ENCODE measurements around the gene FGF18.

DNA sequence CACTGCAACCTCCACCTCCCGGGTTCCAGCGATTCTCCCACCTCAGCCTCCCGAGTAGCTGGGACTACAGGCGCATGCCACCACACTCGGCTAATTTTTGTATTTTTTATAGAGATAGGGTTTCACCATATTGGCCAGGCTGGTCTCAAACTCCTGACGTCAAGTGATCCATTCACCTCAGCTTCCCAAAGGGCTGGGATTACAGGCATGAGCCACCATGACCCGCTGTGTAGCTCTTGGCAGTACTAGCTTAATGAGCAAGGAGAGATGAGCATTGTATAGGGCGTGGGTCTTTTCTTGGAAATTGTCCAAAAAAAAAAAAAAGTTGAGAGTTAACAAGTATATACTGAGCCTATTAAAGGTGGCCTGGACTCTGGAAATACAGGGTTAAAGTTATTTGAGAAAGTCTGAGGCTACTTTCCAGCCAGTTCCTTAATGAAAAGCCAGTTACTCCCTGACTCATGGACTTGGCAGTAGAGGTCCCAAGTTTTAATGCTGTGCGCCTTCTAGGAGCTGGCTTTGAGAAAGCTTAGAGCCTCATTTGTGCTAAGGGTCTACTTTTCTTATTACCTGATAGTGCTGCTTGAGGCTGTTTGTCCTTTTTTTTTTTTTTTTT, 4.2 kb upstream of the FGF18 start:
- TF ChIP-seq CTCF (conservative IDR thresholded peaks at IDR 0.05; ENCODE audit: low read depth in 2 of 2): no peak
- TF ChIP-seq, protein P1, sequence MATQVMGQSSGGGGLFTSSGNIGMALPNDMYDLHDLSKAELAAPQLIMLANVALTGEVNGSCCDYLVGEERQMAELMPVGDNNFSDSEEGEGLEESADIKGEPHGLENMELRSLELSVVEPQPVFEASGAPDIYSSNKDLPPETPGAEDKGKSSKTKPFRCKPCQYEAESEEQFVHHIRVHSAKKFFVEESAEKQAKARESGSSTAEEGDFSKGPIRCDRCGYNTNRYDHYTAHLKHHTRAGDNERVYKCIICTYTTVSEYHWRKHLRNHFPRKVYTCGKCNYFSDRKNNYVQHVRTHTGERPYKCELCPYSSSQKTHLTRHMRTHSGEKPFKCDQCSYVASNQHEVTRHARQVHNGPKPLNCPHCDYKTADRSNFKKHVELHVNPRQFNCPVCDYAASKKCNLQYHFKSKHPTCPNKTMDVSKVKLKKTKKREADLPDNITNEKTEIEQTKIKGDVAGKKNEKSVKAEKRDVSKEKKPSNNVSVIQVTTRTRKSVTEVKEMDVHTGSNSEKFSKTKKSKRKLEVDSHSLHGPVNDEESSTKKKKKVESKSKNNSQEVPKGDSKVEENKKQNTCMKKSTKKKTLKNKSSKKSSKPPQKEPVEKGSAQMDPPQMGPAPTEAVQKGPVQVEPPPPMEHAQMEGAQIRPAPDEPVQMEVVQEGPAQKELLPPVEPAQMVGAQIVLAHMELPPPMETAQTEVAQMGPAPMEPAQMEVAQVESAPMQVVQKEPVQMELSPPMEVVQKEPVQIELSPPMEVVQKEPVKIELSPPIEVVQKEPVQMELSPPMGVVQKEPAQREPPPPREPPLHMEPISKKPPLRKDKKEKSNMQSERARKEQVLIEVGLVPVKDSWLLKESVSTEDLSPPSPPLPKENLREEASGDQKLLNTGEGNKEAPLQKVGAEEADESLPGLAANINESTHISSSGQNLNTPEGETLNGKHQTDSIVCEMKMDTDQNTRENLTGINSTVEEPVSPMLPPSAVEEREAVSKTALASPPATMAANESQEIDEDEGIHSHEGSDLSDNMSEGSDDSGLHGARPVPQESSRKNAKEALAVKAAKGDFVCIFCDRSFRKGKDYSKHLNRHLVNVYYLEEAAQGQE (IDR thresholded peaks at IDR 0.05; ENCODE audit: unreplicated experiment): no peak
